ENCODE measurements around the gene GALNT10. TPM values are rescaled to one million over a fixed set of nuclear protein-coding genes. Genes with fewer than 3 reads are reported as not detected.

Gene GALNT10
- polyA plus RNA-seq, 1 donor (not counting 4 experiments of a cell fraction or from before 2014, with no cell fraction given), result 17.9 TPM

GRCh38 chr5:154265197-154265773, 74.8 kb downstream of the GALNT10 start:
- dilution Hi-C loops (cut with MboI; ENCODE audit: extremely low pct_ligation_motif_present, low sequenced_read_pairs), result no loop called here
- no peak for FAIRE-seq

GRCh38 chr5:154267516-154267915, 77.0 kb downstream of the GALNT10 start:
- Histone ChIP-seq H3K9ac (ENCODE audit: control insufficient read depth, extremely low read depth, insufficient read depth, low read length) (no peak overlapping the region), H3K27ac (ENCODE audit: control insufficient read depth, insufficient read depth, low read length) (no peak overlapping the region), H3K4me3 (ENCODE audit: control insufficient read depth in 2 of 3, extremely low read depth in 1 of 3, insufficient read depth in 2 of 3, low read depth in 1 of 3, low read length in 3 of 3) (no peak overlapping the region), H3K36me3 (ENCODE audit: control insufficient read depth in 2 of 2, extremely low read depth in 1 of 2, insufficient read depth in 2 of 2, low read length in 2 of 2) (no peaks in the 10 kb centered on the region), H3K79me2 (ENCODE audit: control insufficient read depth, insufficient read depth, low read length) (no peaks in the 10 kb centered on the region), H4K20me1 (ENCODE audit: control insufficient read depth, extremely low read depth, insufficient read depth, low read length) (no peaks in the 10 kb centered on the region), H3K4me2 (ENCODE audit: control insufficient read depth, extremely low read depth, insufficient read depth, low read depth, low read length) (no peak overlapping the region), H2AFZ (ENCODE audit: control insufficient read depth, low read length) (no peak overlapping the region), H3K9me1 (ENCODE audit: control insufficient read depth, extremely low read depth, insufficient read depth, low read length) (no peaks in the 10 kb centered on the region), H3K27me3 (ENCODE audit: control insufficient read depth, extremely low read depth, insufficient read depth, low read length) (no peaks in the 10 kb centered on the region), H3K9me3 (ENCODE audit: control insufficient read depth, low read depth, low read length) (no peaks in the 10 kb centered on the region), H3K4me1 (ENCODE audit: control insufficient read depth, extremely low read depth, insufficient read depth, low read length) (no peaks in the 10 kb centered on the region)
- DNase-seq (ENCODE audit: low read depth, low spot score), result no peak
- TF ChIP-seq EZH2 (IDR thresholded peaks at IDR 0.05; ENCODE audit: low read length) (no peak), CTCF (optimal IDR thresholded peaks at IDR 0.05 in 1 of 3, IDR thresholded peaks at IDR 0.05 in 1 of 3, conservative IDR thresholded peaks at IDR 0.05 in 1 of 3; ENCODE audit: extremely low read depth in 1 of 3, insufficient read depth in 2 of 3, low read length in 3 of 3) (no peak)
- dilution Hi-C loops (cut with MboI; ENCODE audit: extremely low pct_ligation_motif_present, low sequenced_read_pairs), result no loop called here
- FAIRE-seq, result no peak

More at GRCh38 chr5:154265197-154265773, 74.8 kb downstream of the GALNT10 start:
- no peaks in the 10 kb centered on the region for H4K20me1 ChIP-seq (ENCODE audit: control insufficient read depth, extremely low read depth, insufficient read depth, low read length)
- H2AFZ ChIP-seq (ENCODE audit: control insufficient read depth, low read length), result no peak overlapping the region
- no peaks in the 10 kb centered on the region for H3K36me3 ChIP-seq (ENCODE audit: control insufficient read depth in 2 of 2, extremely low read depth in 1 of 2, insufficient read depth in 2 of 2, low read length in 2 of 2)
- DNase-seq (ENCODE audit: low read depth, low spot score), result no peak
- no peak overlapping the region for H3K9ac ChIP-seq (ENCODE audit: control insufficient read depth, extremely low read depth, insufficient read depth, low read length)
- no peaks in the 10 kb centered on the region for H3K79me2 ChIP-seq (ENCODE audit: control insufficient read depth, insufficient read depth, low read length)
- H3K27me3 ChIP-seq (ENCODE audit: control insufficient read depth, extremely low read depth, insufficient read depth, low read length), result no peaks in the 10 kb centered on the region
- TF ChIP-seq EZH2 (IDR thresholded peaks at IDR 0.05; ENCODE audit: low read length) (no peak), CTCF (optimal IDR thresholded peaks at IDR 0.05 in 1 of 3, IDR thresholded peaks at IDR 0.05 in 1 of 3, conservative IDR thresholded peaks at IDR 0.05 in 1 of 3; ENCODE audit: extremely low read depth in 1 of 3, insufficient read depth in 2 of 3, low read length in 3 of 3) (no peak)
- no peak overlapping the region for H3K4me3 ChIP-seq (ENCODE audit: control insufficient read depth in 2 of 3, extremely low read depth in 1 of 3, insufficient read depth in 2 of 3, low read depth in 1 of 3, low read length in 3 of 3)
- no peak overlapping the region for H3K27ac ChIP-seq (ENCODE audit: control insufficient read depth, insufficient read depth, low read length)
- no peaks in the 10 kb centered on the region for H3K4me1 ChIP-seq (ENCODE audit: control insufficient read depth, extremely low read depth, insufficient read depth, low read length)
- no peaks in the 10 kb centered on the region for H3K9me1 ChIP-seq (ENCODE audit: control insufficient read depth, extremely low read depth, insufficient read depth, low read length)
- H3K4me2 ChIP-seq (ENCODE audit: control insufficient read depth, extremely low read depth, insufficient read depth, low read depth, low read length), result no peak overlapping the region
- no peaks in the 10 kb centered on the region for H3K9me3 ChIP-seq (ENCODE audit: control insufficient read depth, low read depth, low read length)

Data from keratinocyte (primary cell).